Common myeloid progenitor, CD34-positive (primary cell): Measurements from ENCODE around the gene WASHC1. TPM values are rescaled to one million over a fixed set of nuclear protein-coding genes. Genes with fewer than 3 reads are reported as not detected.
"Not testable (repeated sequence)": the region's sequence is repeated elsewhere in the genome, so short reads cannot be mapped to it uniquely, and the experiment has no call there.

Source experiments
- CTCF ChIA-PET: fragments of 350-600 bp; sonication (Branson Sonifier 250); formaldehyde crosslinking; loops from one replicate; lab custom pipeline; 2021; ENCODE audit warnings: antibody characterized with exemption; lab: Charles Lee
- POLR2A ChIA-PET: fragments of 350-600 bp; sonication (Branson Sonifier 250); formaldehyde crosslinking; loops from one replicate; lab custom pipeline; 2021; ENCODE audit warnings: antibody characterized with exemption; lab: Charles Lee
- DNase-seq, 3 donors: peaks; one replicate each; pipeline versions ENCODE4 v3.0.0 to v3.0.0-alpha.2; 2013
- H3K27ac ChIP-seq, 2 experiments: 1 replicate in 1 of 2; 2 replicates in 1 of 2; pipeline ENCODE4 v1.7.0; 2013; ENCODE audit warnings: inconsistent platforms in 2 of 2, low read length in 2 of 2, mild to moderate bottlenecking in 2 of 2, low read depth in 1 of 2, moderate library complexity in 1 of 2; ENCODE audit not compliant: severe bottlenecking in 2 of 2, insufficient read depth in 1 of 2, poor library complexity in 1 of 2
- H3K27me3 ChIP-seq, 5 experiments: replicated peaks in 2 of 5; 1 replicate in 3 of 5; 2 replicates in 2 of 5; pipeline versions ENCODE4 v1.6.1 to v1.7.0; 2013; ENCODE audit warnings: low read length in 4 of 5, mild to moderate bottlenecking in 2 of 5, moderate library complexity in 2 of 5, inconsistent platforms in 1 of 5; ENCODE audit not compliant: insufficient read depth in 5 of 5, control insufficient read depth in 4 of 5
- H3K36me3 ChIP-seq, 4 experiments: 1 replicate in 2 of 4; 2 replicates in 2 of 4; pipeline versions ENCODE4 v1.6.1 to v1.7.0; 2013; ENCODE audit warnings: low read length in 3 of 4, control low read depth in 1 of 4, mild to moderate bottlenecking in 1 of 4; ENCODE audit not compliant: control insufficient read depth in 4 of 4, insufficient read depth in 4 of 4
- H3K4me1 ChIP-seq, 4 experiments: 1 replicate in 3 of 4; 2 replicates in 1 of 4; pipeline versions ENCODE4 v1.6.1 to v1.7.1; 2013; ENCODE audit warnings: low read length in 3 of 4, mild to moderate bottlenecking in 3 of 4, control low read depth in 1 of 4, inconsistent platforms in 1 of 4, moderate library complexity in 1 of 4; ENCODE audit not compliant: control insufficient read depth in 4 of 4, insufficient read depth in 4 of 4; ENCODE audit errors: control extremely low read depth in 1 of 4
- H3K4me3 ChIP-seq, 7 experiments: 1 replicate in 4 of 7; 2 replicates in 3 of 7; pipeline versions ENCODE4 v1.5.1 to v1.7.0; 2013; ENCODE audit warnings: mild to moderate bottlenecking in 7 of 7, low read length in 6 of 7, moderate library complexity in 6 of 7, inconsistent platforms in 2 of 7, low read depth in 2 of 7, control low read depth in 1 of 7; ENCODE audit not compliant: insufficient read depth in 4 of 7, control insufficient read depth in 1 of 7; ENCODE audit errors: extremely low read depth in 1 of 7
- H3K9me3 ChIP-seq, 5 experiments: 1 replicate in 4 of 5; 2 replicates in 1 of 5; pipeline versions ENCODE4 v1.6.1 to v1.7.1; 2013; ENCODE audit warnings: low read length in 4 of 5, mild to moderate bottlenecking in 2 of 5, inconsistent platforms in 1 of 5, low read depth in 1 of 5, moderate library complexity in 1 of 5; ENCODE audit not compliant: control insufficient read depth in 4 of 5, insufficient read depth in 2 of 5; ENCODE audit errors: control extremely low read depth in 1 of 5
- WGBS: methylation state at CpG from one replicate; pipeline ENCODE4 v1.1.5; 2013; ENCODE audit not compliant: insufficient coverage; 5-methylcytosine and 5-hydroxymethylcytosine counted together
- polyA plus RNA-seq: library from polyadenylated mRNA; unstranded; fragments of 120-200 nt; gene quantifications from one replicate; pipeline ENCODE4 v1.2.1, GENCODE V29; 2013

WASHC1 gene
- polyA plus RNA-seq: 12.0 TPM

GRCh38 chr9:29356-29755 lies at the start of gene WASHC1:
WASHC1 (minus strand) TSS chr9:29456; CDS start chr9:24999, 4,457 bp downstream.
- POLR2A ChIA-PET, H3K4me1 ChIP-seq, H3K9me3 ChIP-seq, CTCF ChIA-PET, H3K27me3 ChIP-seq, H3K36me3 ChIP-seq, H3K27ac ChIP-seq, DNase-seq: not testable (repeated sequence)
- no CpG with 5 or more reads among the region's 20 CpGs for WGBS
- peak within 1 kb of the TSS in 3 of 7 experiments; percentile 57 to 70 (median 61) for H3K4me3 ChIP-seq

GRCh38 chr9:78333-78732 lies 49.1 kb upstream of the WASHC1 start:
- POLR2A ChIA-PET, H3K4me3 ChIP-seq, H3K27me3 ChIP-seq, DNase-seq, H3K9me3 ChIP-seq, H3K27ac ChIP-seq, CTCF ChIA-PET, H3K36me3 ChIP-seq, H3K4me1 ChIP-seq: not testable (repeated sequence)
- no CpG with 5 or more reads among the region's 3 CpGs for WGBS

GRCh38 chr9:76389-76788 lies 47.1 kb upstream of the WASHC1 start:
- H3K27ac ChIP-seq, POLR2A ChIA-PET, DNase-seq, H3K4me1 ChIP-seq, H3K9me3 ChIP-seq, H3K36me3 ChIP-seq, CTCF ChIA-PET, H3K4me3 ChIP-seq: not testable (repeated sequence)
- no CpG with 5 or more reads among the region's 3 CpGs for WGBS
- peaks cover 0 to 13% (median 3%) of the 10 kb centered on the region in 5 experiments for H3K27me3 ChIP-seq

GRCh38 chr9:73900-74525 lies 44.8 kb upstream of the WASHC1 start:
- H3K27me3 ChIP-seq: peaks cover 0 to 13% (median 3%) of the 10 kb centered on the region in 5 experiments
- H3K4me1 ChIP-seq, POLR2A ChIA-PET, H3K36me3 ChIP-seq, H3K9me3 ChIP-seq, H3K27ac ChIP-seq, CTCF ChIA-PET: not testable (repeated sequence)
- H3K4me3 ChIP-seq: peak overlapping the region in 4 of 7 experiments; percentile 35 to 71 (median 60)
- no CpG with 5 or more reads among the region's 18 CpGs for WGBS
- DNase-seq: peak in 2 of 3 donors; percentile 15 to 24

- peak in 2 of 3 donors; percentile 25 to 51 for DNase-seq
- Histone ChIP-seq H3K4me3 (peak overlapping the region in 6 of 7 experiments; percentile 35 to 71 (median 54)), H3K27me3 (peaks cover 0 to 13% (median 3%) of the 10 kb centered on the region in 5 experiments)
- POLR2A ChIA-PET, H3K9me3 ChIP-seq, CTCF ChIA-PET, H3K36me3 ChIP-seq, H3K27ac ChIP-seq, H3K4me1 ChIP-seq: not testable (repeated sequence)
- WGBS: under 1% methylated on average over 64 of the region's 109 CpGs
Observed at GRCh38 chr9:73076-73899, 44.0 kb upstream of the WASHC1 start.

GRCh38 chr9:63031-63629 lies 33.9 kb upstream of the WASHC1 start:
- peak overlapping the region in 2 of 7 experiments; percentile 28 to 46 for H3K4me3 ChIP-seq
- peak; percentile 59 to 85 (median 75) for DNase-seq
- H3K27ac ChIP-seq, H3K9me3 ChIP-seq, POLR2A ChIA-PET, H3K4me1 ChIP-seq, CTCF ChIA-PET, H3K27me3 ChIP-seq, H3K36me3 ChIP-seq: not testable (repeated sequence)
- no CpG with 5 or more reads among the region's 10 CpGs for WGBS

- POLR2A ChIA-PET, H3K36me3 ChIP-seq, H3K9me3 ChIP-seq, CTCF ChIA-PET, H3K27ac ChIP-seq, H3K4me3 ChIP-seq, H3K4me1 ChIP-seq, DNase-seq, H3K27me3 ChIP-seq: not testable (repeated sequence)
- no CpG with 5 or more reads among the region's 2 CpGs for WGBS
Observed at GRCh38 chr9:52678-53077, 23.4 kb upstream of the WASHC1 start.
